Natural killer cell (primary cell): ENCODE measurements around the gene CASP8. TPM values are rescaled to one million over a fixed set of nuclear protein-coding genes. Genes with fewer than 3 reads are reported as not detected.
A peak's percentile ranks its signal among the peaks of the same experiment; 100 is the strongest.

Experiments used
- ATAC-seq, 3 donors: fragments of 150-1000 bp in 2 of 3; fragments of 200-7000 bp in 1 of 3; cut with Tn5 transposase; 1 replicate in 1 of 3; 2 replicates in 2 of 3; pipeline ENCODE4 v1.10.0; 2021; ENCODE audit warnings: mild to moderate bottlenecking in 2 of 3, moderate library complexity in 2 of 3
- DNase-seq, 2 donors: peaks; one replicate each; pipeline versions ENCODE4 v3.0.0 to v3.0.0-alpha.2; 2013 to 2021; ENCODE audit warnings: mixed read lengths in 1 of 2
- H3K27ac ChIP-seq: one replicate; pipeline ENCODE4 v1.5.1; 2013; ENCODE audit warnings: mild to moderate bottlenecking, low read length
- H3K27me3 ChIP-seq: one replicate; pipeline ENCODE4 v1.6.1; 2013; ENCODE audit warnings: low read length; ENCODE audit not compliant: control insufficient read depth, insufficient read depth
- H3K36me3 ChIP-seq: one replicate; pipeline ENCODE4 v1.6.1; 2013; ENCODE audit warnings: low read length; ENCODE audit not compliant: control insufficient read depth, insufficient read depth
- H3K4me1 ChIP-seq: one replicate; pipeline ENCODE4 v1.6.1; 2013; ENCODE audit warnings: low read length; ENCODE audit not compliant: control insufficient read depth, insufficient read depth
- H3K4me3 ChIP-seq: one replicate; pipeline ENCODE4 v1.5.1; 2013; ENCODE audit warnings: low read length
- H3K9me3 ChIP-seq: one replicate; pipeline ENCODE4 v1.6.1; 2013; ENCODE audit warnings: low read length; ENCODE audit not compliant: control insufficient read depth, insufficient read depth
- H3K27ac Mint-ChIP-seq, 2 donors: one replicate each; pipeline ENCODE4 v1.8.0; 2022; ENCODE audit warnings: mild to moderate bottlenecking in 2 of 2, mixed read lengths in 2 of 2, moderate library complexity in 1 of 2
- H3K27me3 Mint-ChIP-seq, 2 donors: one replicate each; pipeline ENCODE4 v1.8.0; 2022; ENCODE audit warnings: low read depth in 2 of 2, mixed read lengths in 2 of 2
- H3K36me3 Mint-ChIP-seq: one replicate; pipeline ENCODE4 v1.8.0; 2022; ENCODE audit warnings: mixed read lengths
- H3K4me1 Mint-ChIP-seq, 2 donors: one replicate each; pipeline ENCODE4 v1.8.0; 2022; ENCODE audit warnings: mixed read lengths in 2 of 2
- H3K4me3 Mint-ChIP-seq: one replicate; pipeline ENCODE4 v1.8.0; 2022; ENCODE audit warnings: mild to moderate bottlenecking, moderate library complexity, mixed read lengths
- H3K9me3 Mint-ChIP-seq, 2 donors: one replicate each; pipeline ENCODE4 v1.8.0; 2022; ENCODE audit warnings: mixed read lengths in 2 of 2
- CTCF ChIP-seq: fragments of 200-600 bp; IDR thresholded peaks from one replicate; pipeline ENCODE4 v1.8.0; 2022; ENCODE audit warnings: antibody characterized with exemption
- WGBS: methylation state at CpG from one replicate; pipeline ENCODE4 v1.1.7; 2013; ENCODE audit warnings: missing lambda C conversion rate; ENCODE audit not compliant: insufficient coverage; 5-methylcytosine and 5-hydroxymethylcytosine counted together
- intact Hi-C: fragments of 100-400 bp; cut with micrococcal nuclease; formaldehyde crosslinking; loops from one replicate; pipeline ENCODE4 v1.14.2; 2022
- total RNA-seq, 4 donors: library from RNA; stranded (reverse); fragments of 120-200 nt in 1 of 4; gene quantifications; one replicate each; pipeline versions ENCODE4 v1.2.3 to v1.2.4, GENCODE V29; 2013 to 2022

Gene CASP8
- total RNA-seq, 3 donors from 2014 or later (not counting 1 experiment from before 2014, with no cell fraction given) = 218 to 404 (median 347) TPM

GRCh38 chr2:201254081-201254730 lies 6.1 kb upstream of the CASP8 start:
- intact Hi-C loops = no loop called here
- peak overlapping the region; percentile 84 to 89 for H3K27ac Mint-ChIP-seq
- WGBS = 95% methylated on average over 3 of the region's 5 CpGs
- H3K4me1 Mint-ChIP-seq = peaks cover 61 to 79% of the 10 kb centered on the region in 2 donors
- no peaks in the 10 kb centered on the region for H3K9me3 ChIP-seq
- H3K4me3 ChIP-seq = no peak overlapping the region
- no peaks in the 10 kb centered on the region for H3K9me3 Mint-ChIP-seq
- no peak overlapping the region for H3K4me3 Mint-ChIP-seq
- H3K4me1 ChIP-seq = peaks cover 66% of the 10 kb centered on the region
- DNase-seq (peak in 1 of 2 donors; percentile 52), ATAC-seq (no peak)
- TF ChIP-seq CTCF = no peak
- H3K27me3 ChIP-seq = no peaks in the 10 kb centered on the region
- H3K27me3 Mint-ChIP-seq = no peaks in the 10 kb centered on the region
- peak overlapping the region; percentile 40 for H3K27ac ChIP-seq
- H3K36me3 ChIP-seq = no peaks in the 10 kb centered on the region
- no peaks in the 10 kb centered on the region for H3K36me3 Mint-ChIP-seq

- no peaks in the 10 kb centered on the region for H3K9me3 Mint-ChIP-seq
- intact Hi-C loops = loop anchor here (5.0 kb wide), 1 partner anchor 368 kb away; the partner anchor contains the start of genes NIF3L1 and PPIL3
- no peaks in the 10 kb centered on the region for H3K9me3 ChIP-seq
- DNase-seq (no peak), ATAC-seq (no peak)
- no peaks in the 10 kb centered on the region for H3K36me3 ChIP-seq
- peak overlapping the region; percentile 98 for H3K27ac ChIP-seq
- 98% methylated on average over 3 of the region's 3 CpGs for WGBS
- peak overlapping the region; percentile 100 for H3K27ac Mint-ChIP-seq
- no peaks in the 10 kb centered on the region for H3K27me3 ChIP-seq
- H3K27me3 Mint-ChIP-seq = no peaks in the 10 kb centered on the region
- no peak overlapping the region for H3K4me3 ChIP-seq
- H3K36me3 Mint-ChIP-seq = no peaks in the 10 kb centered on the region
- H3K4me1 ChIP-seq = peaks cover 79% of the 10 kb centered on the region
- TF ChIP-seq CTCF = no peak
- H3K4me3 Mint-ChIP-seq = no peak overlapping the region
- peaks cover 66 to 77% of the 10 kb centered on the region in 2 donors for H3K4me1 Mint-ChIP-seq
Observed at GRCh38 chr2:201255408-201256033, 4.8 kb upstream of the CASP8 start.

GRCh38 chr2:201256082-201256481 lies 4.3 kb upstream of the CASP8 start:
- WGBS = 84% methylated on average over 3 of the region's 3 CpGs
- peaks cover 81% of the 10 kb centered on the region for H3K4me1 ChIP-seq
- intact Hi-C loops = loop anchor here (5.0 kb wide), 1 partner anchor 369 kb away; the partner anchor contains the start of genes NIF3L1 and PPIL3
- H3K27ac ChIP-seq = peak overlapping the region; percentile 98
- DNase-seq = no peak
- H3K36me3 ChIP-seq = no peaks in the 10 kb centered on the region
- TF ChIP-seq CTCF = no peak
- no peak for ATAC-seq
- Mint-ChIP-seq H3K4me1 (peaks cover 69 to 74% of the 10 kb centered on the region in 2 donors), H3K36me3 (no peaks in the 10 kb centered on the region), H3K4me3 (peak overlapping the region; percentile 94), H3K9me3 (no peaks in the 10 kb centered on the region), H3K27ac (peak overlapping the region; percentile 100), H3K27me3 (no peaks in the 10 kb centered on the region)
- H3K27me3 ChIP-seq = no peaks in the 10 kb centered on the region
- H3K4me3 ChIP-seq = no peak overlapping the region
- H3K9me3 ChIP-seq = no peaks in the 10 kb centered on the region
